ENCODE measurements around the gene OMP.

- no peak for TF ChIP-seq CTCF (IDR thresholded peaks at IDR 0.05; ENCODE audit: poor library complexity)
- TF ChIP-seq EZH2 (IDR thresholded peaks at IDR 0.05; ENCODE audit: borderline replicate concordance): no peak
- no peak for TF ChIP-seq EZH2phosphoT487 (IDR thresholded peaks at IDR 0.05; ENCODE audit: low read depth, severe bottlenecking, unreplicated experiment)
Observed at GRCh38 chr11:77152846-77153245, 50.2 kb downstream of the OMP start.
